ENCODE measurements around the gene OR2M3.

The OR2M3 gene

DNA sequence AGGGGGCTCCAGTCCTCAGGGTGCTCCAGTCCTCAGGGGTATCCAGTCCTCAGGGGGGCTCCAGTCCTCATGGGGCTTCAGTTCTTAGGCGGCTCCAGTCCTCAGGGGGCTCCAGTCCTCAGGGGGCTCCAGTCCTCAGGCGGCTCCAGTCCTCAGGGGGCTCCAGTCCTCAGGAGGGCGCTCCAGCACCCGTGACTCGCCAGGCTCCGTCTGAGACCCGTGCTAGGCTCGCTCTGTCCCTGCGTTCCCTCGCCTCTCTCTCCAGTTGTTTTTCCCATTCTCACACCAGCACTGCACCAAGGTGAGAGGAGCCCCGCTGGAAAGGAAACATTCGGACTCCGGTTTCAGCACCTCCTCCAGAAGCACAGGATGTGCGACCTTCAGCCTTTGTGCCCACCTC is 31.9 kb upstream of the OR2M3 start:
- H3K4me2 ChIP-seq (ENCODE audit: low read length): no peak overlapping the region
- DNase-seq: no peak
- H2BK15ac ChIP-seq (replicated peaks; ENCODE audit: low read depth): no peak overlapping the region
- H3K9ac ChIP-seq (ENCODE audit: low read length): no peak overlapping the region
- H2BK120ac ChIP-seq (ENCODE audit: low read depth, low read length): no peak overlapping the region
- H2AK5ac ChIP-seq (ENCODE audit: low read length): no peak overlapping the region
- H2BK5ac ChIP-seq (ENCODE audit: low read length): no peak overlapping the region
- no peaks in the 10 kb centered on the region for H3K27me3 ChIP-seq (ENCODE audit: insufficient read depth, low read length, poor library complexity)
- H3K4me3 ChIP-seq (ENCODE audit: low read length): no peak overlapping the region
- H4K8ac ChIP-seq (ENCODE audit: low read depth, low read length): no peak overlapping the region
- no peak overlapping the region for H3K56ac ChIP-seq (ENCODE audit: low read length)
- no peak overlapping the region for H4K5ac ChIP-seq (ENCODE audit: low read length)
- H3K79me1 ChIP-seq (ENCODE audit: low read length): no peaks in the 10 kb centered on the region
- no peak overlapping the region for H3K4ac ChIP-seq (ENCODE audit: low read depth, low read length)
- no peak overlapping the region for H3K23ac ChIP-seq (ENCODE audit: low read length)
- no peak overlapping the region for H3K18ac ChIP-seq (ENCODE audit: low read length)
- no peaks in the 10 kb centered on the region for H3K36me3 ChIP-seq (ENCODE audit: control insufficient read depth, insufficient read depth, low read length)
- H3K4me1 ChIP-seq (ENCODE audit: control insufficient read depth, low read depth, low read length): no peaks in the 10 kb centered on the region
- H3K27ac ChIP-seq (ENCODE audit: low read depth, low read length): no peak overlapping the region
- no CpG with 5 or more reads among the region's 14 CpGs for WGBS (ENCODE audit: extremely low coverage, insufficient coverage, low lambda C conversion rate)
- H3K79me2 ChIP-seq (ENCODE audit: control insufficient read depth, insufficient read depth, low read length): no peaks in the 10 kb centered on the region

DNA sequence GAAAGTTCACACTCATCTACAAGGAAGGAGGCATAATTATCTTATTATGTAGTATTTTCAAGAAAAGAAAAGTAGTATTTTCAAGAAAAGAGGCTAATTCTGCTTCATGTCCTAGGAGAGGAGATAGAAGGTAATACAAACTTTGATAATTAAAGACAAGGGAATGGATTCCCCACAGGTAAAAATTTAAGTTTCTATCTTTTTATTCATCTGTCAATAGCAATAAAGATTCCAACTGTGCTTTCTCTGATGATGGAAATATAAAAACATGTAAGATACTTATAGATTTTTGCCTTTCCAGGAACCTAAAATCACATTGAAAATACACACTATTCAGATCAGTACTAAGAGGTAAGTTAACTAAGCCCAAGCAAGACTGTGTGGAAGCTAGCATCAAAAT is 22.5 kb upstream of the OR2M3 start, which contains the start of gene OR2M2:
Gene OR2M2, plus strand, starts transcription at position 301 of the 400 bp plus-strand sequence. CDS start 5,165 bp downstream, outside the sequence.
- Histone ChIP-seq H4K8ac (ENCODE audit: low read depth, low read length) (no peak within 1 kb of the TSS), H2BK15ac (replicated peaks; ENCODE audit: low read depth) (no peak within 1 kb of the TSS), H3K4me1 (ENCODE audit: control insufficient read depth, low read depth, low read length) (no peaks in the 10 kb centered on the region), H3K79me1 (ENCODE audit: low read length) (no peaks in the 10 kb centered on the region), H3K27ac (ENCODE audit: low read depth, low read length) (no peak within 1 kb of the TSS), H4K5ac (ENCODE audit: low read length) (no peak within 1 kb of the TSS), H3K36me3 (ENCODE audit: control insufficient read depth, insufficient read depth, low read length) (no peaks in the 10 kb centered on the region), H2BK120ac (ENCODE audit: low read depth, low read length) (no peak within 1 kb of the TSS), H3K4me3 (ENCODE audit: low read length) (no peak within 1 kb of the TSS), H3K56ac (ENCODE audit: low read length) (no peak within 1 kb of the TSS), H3K18ac (ENCODE audit: low read length) (no peak within 1 kb of the TSS), H2BK5ac (ENCODE audit: low read length) (no peak within 1 kb of the TSS), H3K27me3 (ENCODE audit: insufficient read depth, low read length, poor library complexity) (no peaks in the 10 kb centered on the region), H3K4ac (ENCODE audit: low read depth, low read length) (no peak within 1 kb of the TSS), H2AK5ac (ENCODE audit: low read length) (no peak within 1 kb of the TSS), H3K4me2 (ENCODE audit: low read length) (no peak within 1 kb of the TSS), H3K9ac (ENCODE audit: low read length) (no peak within 1 kb of the TSS), H3K79me2 (ENCODE audit: control insufficient read depth, insufficient read depth, low read length) (no peaks in the 10 kb centered on the region), H3K23ac (ENCODE audit: low read length) (no peak within 1 kb of the TSS)
- no peak for DNase-seq

DNA sequence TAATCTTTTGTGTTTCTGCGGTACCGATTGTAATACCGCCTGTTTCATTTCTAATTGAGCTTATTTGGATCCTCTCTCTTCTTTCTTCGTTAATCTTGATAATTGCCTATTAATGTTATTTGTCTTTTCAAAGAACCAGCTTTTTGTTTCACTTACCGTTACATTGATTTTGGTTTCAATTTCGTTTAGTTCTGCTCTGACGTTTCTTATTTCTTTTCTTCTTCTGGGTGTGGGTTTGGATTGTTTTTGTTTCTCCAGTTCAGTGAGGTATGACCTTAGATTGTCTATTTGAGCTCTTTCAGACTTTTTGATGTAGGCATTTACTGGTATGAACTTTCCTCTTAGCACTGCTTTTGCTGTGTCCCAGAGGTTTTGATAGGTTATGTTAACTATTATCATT is 13.1 kb upstream of the OR2M3 start:
- Histone ChIP-seq H2BK15ac (replicated peaks; ENCODE audit: low read depth) (no peak overlapping the region), H3K18ac (ENCODE audit: low read length) (no peak overlapping the region), H3K36me3 (ENCODE audit: control insufficient read depth, insufficient read depth, low read length) (no peaks in the 10 kb centered on the region), H3K9ac (ENCODE audit: low read length) (no peak overlapping the region), H3K27ac (ENCODE audit: low read depth, low read length) (no peak overlapping the region), H3K79me2 (ENCODE audit: control insufficient read depth, insufficient read depth, low read length) (no peaks in the 10 kb centered on the region), H3K4me2 (ENCODE audit: low read length) (no peak overlapping the region), H2AK5ac (ENCODE audit: low read length) (no peak overlapping the region), H3K79me1 (ENCODE audit: low read length) (no peaks in the 10 kb centered on the region), H3K4me1 (ENCODE audit: control insufficient read depth, low read depth, low read length) (no peaks in the 10 kb centered on the region), H4K8ac (ENCODE audit: low read depth, low read length) (no peak overlapping the region), H3K4ac (ENCODE audit: low read depth, low read length) (no peak overlapping the region), H3K56ac (ENCODE audit: low read length) (no peak overlapping the region), H4K5ac (ENCODE audit: low read length) (no peak overlapping the region), H2BK120ac (ENCODE audit: low read depth, low read length) (no peak overlapping the region), H3K23ac (ENCODE audit: low read length) (no peak overlapping the region), H3K27me3 (ENCODE audit: insufficient read depth, low read length, poor library complexity) (no peaks in the 10 kb centered on the region), H3K4me3 (ENCODE audit: low read length) (no peak overlapping the region), H2BK5ac (ENCODE audit: low read length) (no peak overlapping the region)
- DNase-seq: no peak
- no CpG with 5 or more reads among the region's 7 CpGs for WGBS (ENCODE audit: extremely low coverage, insufficient coverage, low lambda C conversion rate)

DNA sequence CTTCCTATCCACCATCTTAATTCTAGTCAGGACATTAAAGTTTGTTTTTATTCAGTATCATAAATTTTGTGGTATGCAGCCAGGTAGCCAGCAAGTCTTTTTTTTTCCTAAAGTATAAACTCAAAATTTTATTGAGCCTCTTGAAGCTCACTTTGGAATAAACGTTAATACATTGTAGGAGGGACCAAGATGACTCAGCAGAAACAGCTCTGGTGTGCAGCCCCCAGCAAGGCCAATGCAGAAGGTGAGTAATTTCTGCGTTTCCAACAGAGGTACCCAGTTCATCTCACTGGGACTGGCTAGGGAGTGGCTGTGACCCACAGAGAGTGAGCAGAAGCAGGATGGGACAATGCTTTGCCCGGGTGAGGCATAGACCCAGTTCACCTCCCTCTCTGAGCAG is 9.7 kb upstream of the OR2M3 start:
- H3K9ac ChIP-seq (ENCODE audit: low read length): no peak overlapping the region
- H2BK120ac ChIP-seq (ENCODE audit: low read depth, low read length): no peak overlapping the region
- no peak overlapping the region for H3K4me2 ChIP-seq (ENCODE audit: low read length)
- no peaks in the 10 kb centered on the region for H3K27me3 ChIP-seq (ENCODE audit: insufficient read depth, low read length, poor library complexity)
- H4K8ac ChIP-seq (ENCODE audit: low read depth, low read length): no peak overlapping the region
- no peak for DNase-seq
- H3K27ac ChIP-seq (ENCODE audit: low read depth, low read length): no peak overlapping the region
- H3K79me1 ChIP-seq (ENCODE audit: low read length): no peaks in the 10 kb centered on the region
- no peak overlapping the region for H3K56ac ChIP-seq (ENCODE audit: low read length)
- H3K18ac ChIP-seq (ENCODE audit: low read length): no peak overlapping the region
- WGBS (ENCODE audit: extremely low coverage, insufficient coverage, low lambda C conversion rate): no CpG with 5 or more reads among the region's 3 CpGs
- H3K4ac ChIP-seq (ENCODE audit: low read depth, low read length): no peak overlapping the region
- no peak overlapping the region for H2BK5ac ChIP-seq (ENCODE audit: low read length)
- H3K36me3 ChIP-seq (ENCODE audit: control insufficient read depth, insufficient read depth, low read length): no peaks in the 10 kb centered on the region
- H3K4me1 ChIP-seq (ENCODE audit: control insufficient read depth, low read depth, low read length): no peaks in the 10 kb centered on the region
- no peak overlapping the region for H4K5ac ChIP-seq (ENCODE audit: low read length)
- H2AK5ac ChIP-seq (ENCODE audit: low read length): no peak overlapping the region
- H3K23ac ChIP-seq (ENCODE audit: low read length): no peak overlapping the region
- no peak overlapping the region for H2BK15ac ChIP-seq (replicated peaks; ENCODE audit: low read depth)
- no peak overlapping the region for H3K4me3 ChIP-seq (ENCODE audit: low read length)
- H3K79me2 ChIP-seq (ENCODE audit: control insufficient read depth, insufficient read depth, low read length): no peaks in the 10 kb centered on the region

DNA sequence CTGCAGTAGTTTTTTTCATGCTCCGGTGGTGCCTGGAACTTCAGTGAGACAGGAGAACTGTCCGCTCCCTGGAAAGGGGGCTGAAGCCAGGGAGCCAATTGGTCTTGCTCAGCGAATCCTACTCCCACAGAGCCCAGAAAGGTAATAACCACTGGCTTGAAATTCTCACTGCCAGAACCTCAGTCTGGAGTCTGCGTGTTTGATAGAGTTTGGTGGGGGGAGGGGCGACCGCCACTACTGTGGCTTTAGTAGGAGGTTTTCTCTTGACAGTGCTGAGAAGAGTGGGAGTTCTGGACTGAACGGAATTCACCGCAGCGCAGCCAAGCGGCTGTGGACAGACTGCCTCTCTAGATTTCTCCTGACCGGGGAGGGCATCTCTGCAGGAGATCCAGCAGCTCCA is 8.0 kb upstream of the OR2M3 start:
- no CpG with 5 or more reads among the region's 11 CpGs for WGBS (ENCODE audit: extremely low coverage, insufficient coverage, low lambda C conversion rate)

DNA sequence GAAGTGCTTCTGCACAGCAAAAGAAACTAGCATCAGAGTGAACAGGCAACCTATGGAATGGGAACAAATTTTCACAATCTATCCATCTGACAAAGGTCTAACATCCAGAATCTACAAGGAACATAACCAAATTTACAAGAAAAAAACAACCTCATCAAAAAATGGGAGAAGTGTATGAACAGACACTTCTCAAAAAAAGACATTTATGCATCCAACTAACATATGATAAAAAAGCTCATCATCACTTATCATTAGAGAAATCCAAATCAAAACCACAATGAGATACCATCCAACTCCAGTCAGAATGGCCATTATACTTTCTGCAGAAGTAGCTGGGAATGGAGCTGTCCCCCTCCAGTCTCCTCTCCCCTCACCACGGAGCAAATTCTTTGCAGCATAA is 2.9 kb upstream of the OR2M3 start:
- no peak overlapping the region for H4K8ac ChIP-seq (ENCODE audit: low read depth, low read length)
- no peaks in the 10 kb centered on the region for H3K79me1 ChIP-seq (ENCODE audit: low read length)
- H3K79me2 ChIP-seq (ENCODE audit: control insufficient read depth, insufficient read depth, low read length): no peaks in the 10 kb centered on the region
- no peak for DNase-seq
- no peak overlapping the region for H4K5ac ChIP-seq (ENCODE audit: low read length)
- no peak overlapping the region for H3K4me3 ChIP-seq (ENCODE audit: low read length)
- no peak overlapping the region for H3K18ac ChIP-seq (ENCODE audit: low read length)
- no peak overlapping the region for H3K56ac ChIP-seq (ENCODE audit: low read length)
- no peak overlapping the region for H2BK5ac ChIP-seq (ENCODE audit: low read length)
- H2AK5ac ChIP-seq (ENCODE audit: low read length): no peak overlapping the region
- no peak overlapping the region for H3K27ac ChIP-seq (ENCODE audit: low read depth, low read length)
- H3K9ac ChIP-seq (ENCODE audit: low read length): no peak overlapping the region
- H3K4me2 ChIP-seq (ENCODE audit: low read length): no peak overlapping the region
- H3K36me3 ChIP-seq (ENCODE audit: control insufficient read depth, insufficient read depth, low read length): no peaks in the 10 kb centered on the region
- WGBS (ENCODE audit: extremely low coverage, insufficient coverage, low lambda C conversion rate): no CpG with 5 or more reads among the region's 1 CpG
- H3K23ac ChIP-seq (ENCODE audit: low read length): no peak overlapping the region
- no peaks in the 10 kb centered on the region for H3K27me3 ChIP-seq (ENCODE audit: insufficient read depth, low read length, poor library complexity)
- H2BK15ac ChIP-seq (replicated peaks; ENCODE audit: low read depth): no peak overlapping the region
- H3K4ac ChIP-seq (ENCODE audit: low read depth, low read length): no peak overlapping the region
- no peak overlapping the region for H2BK120ac ChIP-seq (ENCODE audit: low read depth, low read length)
- no peaks in the 10 kb centered on the region for H3K4me1 ChIP-seq (ENCODE audit: control insufficient read depth, low read depth, low read length)

More for the DNA sequence above, 8.0 kb upstream of the OR2M3 start:
- no peak overlapping the region for H3K56ac ChIP-seq (ENCODE audit: low read length)
- no peak overlapping the region for H2BK15ac ChIP-seq (replicated peaks; ENCODE audit: low read depth)
- H3K18ac ChIP-seq (ENCODE audit: low read length): no peak overlapping the region
- H3K4me2 ChIP-seq (ENCODE audit: low read length): no peak overlapping the region
- H3K4ac ChIP-seq (ENCODE audit: low read depth, low read length): no peak overlapping the region
- no peak for DNase-seq
- no peak overlapping the region for H4K8ac ChIP-seq (ENCODE audit: low read depth, low read length)
- H2BK5ac ChIP-seq (ENCODE audit: low read length): no peak overlapping the region
- no peak overlapping the region for H3K9ac ChIP-seq (ENCODE audit: low read length)
- H4K5ac ChIP-seq (ENCODE audit: low read length): no peak overlapping the region
- H3K4me3 ChIP-seq (ENCODE audit: low read length): no peak overlapping the region
- H3K27ac ChIP-seq (ENCODE audit: low read depth, low read length): no peak overlapping the region
- H2AK5ac ChIP-seq (ENCODE audit: low read length): no peak overlapping the region
- H2BK120ac ChIP-seq (ENCODE audit: low read depth, low read length): no peak overlapping the region
- H3K23ac ChIP-seq (ENCODE audit: low read length): no peak overlapping the region
- H3K79me2 ChIP-seq (ENCODE audit: control insufficient read depth, insufficient read depth, low read length): no peaks in the 10 kb centered on the region
- H3K36me3 ChIP-seq (ENCODE audit: control insufficient read depth, insufficient read depth, low read length): no peaks in the 10 kb centered on the region
- H3K27me3 ChIP-seq (ENCODE audit: insufficient read depth, low read length, poor library complexity): no peaks in the 10 kb centered on the region
- no peaks in the 10 kb centered on the region for H3K4me1 ChIP-seq (ENCODE audit: control insufficient read depth, low read depth, low read length)
- H3K79me1 ChIP-seq (ENCODE audit: low read length): no peaks in the 10 kb centered on the region

Measured in mesendoderm (in vitro differentiated cells).